ENCODE results near the gene CDH4.

DNA sequence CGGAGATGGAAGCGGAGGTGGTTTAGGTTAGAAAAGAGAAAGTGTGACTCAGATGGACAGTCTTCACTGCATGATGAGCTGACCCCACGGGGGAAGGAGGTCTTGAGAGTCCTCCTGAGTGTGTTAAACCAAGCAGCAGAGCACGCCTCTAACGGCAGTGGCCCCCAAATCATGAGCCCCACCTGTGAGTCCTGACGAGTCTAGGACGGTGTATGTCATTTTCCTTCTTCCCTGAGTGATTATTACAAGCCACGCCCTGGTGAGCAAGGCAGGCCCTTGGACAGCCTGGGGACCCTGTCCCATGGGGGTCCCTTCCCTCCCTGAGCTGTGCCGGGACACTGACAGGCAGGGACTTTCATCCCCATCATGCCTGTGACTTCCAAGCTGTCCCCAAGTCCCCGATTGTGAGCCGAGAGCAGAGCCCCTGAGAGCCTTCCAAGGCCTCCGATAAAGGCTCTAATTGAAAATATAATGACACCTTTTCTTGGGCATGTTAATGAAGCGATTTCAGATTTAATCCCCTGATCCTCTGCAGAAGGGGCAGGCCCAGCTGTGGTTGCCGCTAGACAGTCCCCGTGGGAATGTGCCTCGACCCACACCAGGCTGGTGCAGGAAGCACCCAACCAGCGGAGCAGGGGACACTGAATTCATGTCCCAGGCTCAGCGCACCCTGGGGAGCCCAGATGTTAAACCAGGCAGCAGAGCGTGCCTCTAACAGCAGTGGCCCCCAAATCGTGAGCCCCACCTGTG lies 493.5 kb downstream of the CDH4 start:
- no peak for TF ChIP-seq SUZ12 (IDR thresholded peaks at IDR 0.05; ENCODE audit: low read length)
- TF ChIP-seq CTCF (IDR thresholded peaks at IDR 0.05; ENCODE audit: control extremely low read depth in 1 of 3, insufficient read depth in 1 of 3, low read depth in 1 of 3, low read length in 3 of 3) = no peak

Data from H1 (cell line).